RCC 7860 (cell line): ENCODE measurements around the gene ERBB3.

ENCODE experiments used
- DNase-seq: peaks from one replicate; pipeline ENCODE4 v3.0.0-alpha.2; 2015; ENCODE audit warnings: low spot score
- FAIRE-seq: peaks from 2 replicates; lab custom pipeline; 2012; peaks lifted over from hg19 to GRCh38; lab: Jason Lieb, UNC

Gene ERBB3

DNA sequence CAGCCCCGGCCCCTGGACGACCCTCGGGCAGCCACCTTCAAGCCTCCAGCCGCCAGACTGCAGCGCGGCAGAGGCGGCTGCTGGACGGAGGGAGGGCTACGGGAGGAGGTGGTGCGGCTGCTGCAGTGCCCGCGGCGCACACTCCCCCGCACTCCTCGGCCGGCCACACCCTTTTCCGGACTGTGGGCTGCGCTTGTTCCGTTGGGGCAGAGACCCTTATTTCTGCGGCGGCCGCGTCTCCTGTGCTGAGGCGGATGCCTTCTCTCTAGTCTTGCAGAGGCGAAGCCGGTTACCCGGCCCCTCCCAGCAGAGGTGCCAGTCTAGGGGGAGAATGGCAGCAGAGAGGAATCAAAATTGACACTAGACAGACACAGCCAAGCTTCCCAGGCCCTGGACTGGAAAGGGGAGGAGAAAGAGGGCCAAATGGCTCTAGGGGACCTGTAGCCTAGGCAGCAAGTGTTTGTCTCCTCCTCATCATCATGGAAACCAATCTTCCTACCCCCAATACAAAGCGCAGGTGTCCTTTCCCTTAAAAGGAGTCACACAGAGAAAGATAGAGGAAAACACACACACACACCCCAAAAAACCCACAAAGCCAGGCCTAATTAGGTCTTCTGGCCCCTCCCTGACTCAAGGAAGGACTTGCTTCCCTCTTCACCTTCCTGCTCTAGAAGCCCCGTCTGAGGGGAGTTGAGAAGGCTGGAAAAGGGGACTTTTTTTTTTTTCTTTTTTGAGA, 49.4 kb downstream of the ERBB3 start:
- DNase-seq: peak; percentile 43

DNA sequence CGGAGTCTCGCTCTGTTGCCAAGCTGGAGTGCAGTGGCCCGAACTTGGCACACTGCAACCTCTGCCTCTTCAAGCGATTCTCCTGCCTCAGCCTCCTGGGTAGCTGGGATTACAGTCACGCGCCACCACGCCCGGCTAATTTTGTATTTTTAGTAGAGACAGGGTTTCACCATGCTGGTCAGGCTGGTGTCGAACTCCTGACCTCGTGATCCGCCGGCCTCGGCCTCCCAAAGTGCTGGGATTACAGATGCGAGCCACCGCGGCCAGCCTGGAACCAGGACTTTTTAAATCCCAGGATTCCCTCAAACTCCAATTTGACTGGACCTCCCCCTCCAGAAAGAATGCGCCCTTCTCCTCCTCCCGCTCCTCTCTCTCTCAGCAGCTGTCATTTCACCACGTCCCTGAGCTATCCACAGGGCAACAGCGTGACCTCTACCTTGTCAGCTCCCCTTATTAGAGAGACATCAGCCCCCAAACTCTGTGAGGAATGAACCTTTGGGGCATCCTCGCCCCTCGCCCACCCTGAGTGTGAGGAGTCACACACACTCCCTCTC, 50.1 kb downstream of the ERBB3 start:
- FAIRE-seq (no peak), DNase-seq (no peak)

More for the DNA sequence above, 49.4 kb downstream of the ERBB3 start:
- no peak for FAIRE-seq

DNA sequence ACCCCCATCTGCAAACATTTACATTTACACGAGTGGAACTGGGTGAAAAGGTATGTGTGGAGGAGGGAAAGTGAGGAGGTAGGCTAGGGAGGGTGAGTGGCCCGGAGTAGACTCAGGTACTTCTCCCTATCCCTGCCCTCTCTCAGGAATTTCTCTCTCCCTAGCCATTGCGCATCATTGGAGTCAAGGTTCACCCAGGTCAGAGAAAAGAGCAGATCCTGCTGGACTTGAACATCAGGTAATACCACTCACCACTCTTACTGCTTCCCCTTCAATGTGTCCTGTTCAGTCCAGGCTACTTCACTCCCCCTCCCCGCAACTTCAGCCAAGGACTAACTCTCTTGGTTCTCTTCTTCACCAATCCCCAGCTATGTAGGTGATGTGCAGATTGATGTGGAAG, 50.9 kb downstream of the ERBB3 start:
- DNase-seq: no peak
- FAIRE-seq: no peak

DNA sequence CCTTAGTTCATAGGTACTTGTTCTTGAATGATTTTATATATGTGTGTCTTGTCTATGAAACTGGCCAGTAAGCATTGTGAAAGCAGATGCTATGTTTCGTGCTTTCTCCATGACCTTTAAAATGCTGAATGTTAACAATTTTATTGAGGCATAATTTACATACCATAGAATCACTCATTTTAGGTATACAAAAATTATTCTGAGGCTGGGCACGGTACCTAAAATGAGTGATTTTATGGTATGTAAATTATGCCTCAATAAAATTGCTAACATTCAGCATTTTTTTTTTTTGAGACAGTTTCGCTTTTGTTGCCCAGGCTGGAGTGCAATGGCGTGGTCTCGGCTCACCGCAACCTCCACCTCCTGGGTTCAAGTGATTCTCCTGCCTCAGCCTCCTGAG, 54.9 kb downstream of the ERBB3 start:
- FAIRE-seq (no peak), DNase-seq (no peak)

DNA sequence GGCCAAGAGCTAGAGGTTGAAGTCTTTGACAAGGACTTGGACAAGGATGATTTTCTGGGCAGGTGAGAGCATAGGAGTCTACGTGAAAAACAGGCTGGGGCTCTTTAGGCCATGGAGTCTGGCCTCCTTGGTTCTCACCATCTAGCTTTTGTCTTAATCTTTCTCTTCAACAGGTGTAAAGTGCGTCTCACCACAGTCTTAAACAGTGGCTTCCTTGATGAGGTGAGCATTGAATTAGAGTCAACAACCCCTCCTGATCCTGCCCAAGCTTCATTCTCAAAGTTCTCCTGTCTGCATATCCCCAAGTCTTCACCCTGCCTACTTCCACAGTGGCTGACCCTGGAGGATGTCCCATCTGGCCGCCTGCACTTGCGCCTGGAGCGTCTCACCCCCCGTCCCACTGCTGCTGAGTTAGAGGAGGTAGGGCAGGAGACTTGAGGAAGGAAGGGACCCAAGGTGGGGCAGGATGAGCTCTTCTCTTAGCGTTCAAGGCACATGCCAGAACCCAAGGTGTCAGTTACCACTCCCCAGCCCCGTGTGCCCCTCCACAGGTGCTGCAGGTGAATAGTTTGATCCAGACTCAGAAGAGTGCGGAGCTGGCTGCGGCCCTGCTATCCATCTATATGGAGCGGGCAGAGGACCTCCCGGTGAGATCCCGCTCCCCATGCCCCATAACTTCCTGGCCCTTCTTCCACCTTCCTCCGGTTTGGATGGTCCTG, 58.0 kb downstream of the ERBB3 start:
- DNase-seq (no peak), FAIRE-seq (no peak)

DNA sequence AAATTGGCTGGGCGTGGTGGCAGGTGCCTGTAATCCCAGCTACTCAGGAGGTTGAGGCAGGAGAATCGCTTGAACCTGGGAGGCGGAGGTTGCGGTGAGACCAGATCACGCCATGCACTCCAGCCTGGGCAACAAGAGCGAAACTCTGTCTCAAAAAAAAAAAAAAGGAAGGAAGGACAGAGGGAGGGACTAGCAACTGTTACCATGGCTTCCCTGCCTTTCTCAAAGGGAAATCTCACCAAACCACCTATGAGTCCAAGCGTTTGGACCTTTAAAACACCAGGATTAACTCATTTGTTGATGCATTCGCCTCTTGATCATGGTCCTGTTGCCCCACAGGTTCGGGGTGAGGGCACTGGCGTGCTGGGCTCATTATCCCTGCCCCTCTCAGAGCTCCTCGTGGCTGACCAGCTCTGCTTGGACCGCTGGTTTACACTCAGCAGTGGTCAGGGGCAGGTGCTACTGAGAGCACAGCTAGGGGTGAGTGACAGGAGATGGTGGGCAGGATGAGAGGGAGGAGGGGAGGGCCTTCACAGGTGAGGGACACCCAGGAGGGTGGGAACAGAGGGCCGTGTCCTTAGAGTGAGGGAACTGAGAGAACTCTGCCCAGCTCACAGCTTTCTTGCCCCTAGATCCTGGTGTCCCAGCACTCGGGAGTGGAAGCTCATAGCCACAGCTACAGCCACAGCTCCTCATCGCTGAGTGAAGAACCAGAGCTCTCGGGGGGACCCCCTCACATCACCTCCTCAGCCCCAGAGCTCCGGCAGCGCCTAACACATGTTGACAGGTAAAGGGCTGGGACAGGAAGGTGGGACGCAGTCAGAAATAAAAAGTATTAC, 62.2 kb downstream of the ERBB3 start:
- no peak for FAIRE-seq
- no peak for DNase-seq

DNA sequence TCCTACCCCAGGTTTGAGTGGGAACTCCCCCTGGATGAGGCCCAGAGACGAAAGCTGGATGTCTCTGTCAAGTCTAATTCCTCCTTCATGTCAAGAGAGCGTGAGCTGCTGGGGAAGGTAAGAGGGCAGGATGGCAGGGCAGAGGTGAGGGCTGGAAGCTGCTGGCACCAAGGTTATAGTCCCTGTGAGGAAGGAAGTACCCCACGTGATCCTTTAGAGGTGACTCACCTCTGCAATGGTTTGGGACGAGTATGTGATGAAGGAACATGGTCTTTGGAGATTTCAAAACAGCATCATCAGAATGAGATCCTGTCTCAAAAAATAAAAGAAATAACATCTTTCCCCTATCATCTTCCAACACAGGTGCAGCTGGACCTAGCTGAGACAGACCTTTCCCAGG, 63.3 kb downstream of the ERBB3 start:
- FAIRE-seq (no peak), DNase-seq (no peak)

DNA sequence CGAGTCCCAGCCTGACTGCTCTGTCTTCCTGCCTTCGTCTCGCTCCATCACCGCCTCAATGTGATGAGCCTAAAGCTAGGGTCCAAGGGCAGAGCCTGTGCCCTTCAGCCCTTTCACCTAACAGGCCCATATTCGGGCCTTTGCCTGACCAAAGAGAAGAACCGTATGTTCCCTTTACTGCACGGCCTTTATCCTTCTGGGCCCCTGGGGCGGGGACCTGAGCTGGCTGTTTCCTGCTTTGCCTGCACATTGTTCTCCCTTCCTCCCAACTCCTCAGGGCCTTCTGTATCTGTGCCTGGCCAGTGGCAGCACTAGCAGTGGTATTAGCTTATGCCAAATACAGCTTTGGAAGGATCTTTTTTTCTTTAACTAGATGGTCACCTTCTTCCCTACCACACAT, 63.9 kb downstream of the ERBB3 start:
- DNase-seq (no peak), FAIRE-seq (no peak)

DNA sequence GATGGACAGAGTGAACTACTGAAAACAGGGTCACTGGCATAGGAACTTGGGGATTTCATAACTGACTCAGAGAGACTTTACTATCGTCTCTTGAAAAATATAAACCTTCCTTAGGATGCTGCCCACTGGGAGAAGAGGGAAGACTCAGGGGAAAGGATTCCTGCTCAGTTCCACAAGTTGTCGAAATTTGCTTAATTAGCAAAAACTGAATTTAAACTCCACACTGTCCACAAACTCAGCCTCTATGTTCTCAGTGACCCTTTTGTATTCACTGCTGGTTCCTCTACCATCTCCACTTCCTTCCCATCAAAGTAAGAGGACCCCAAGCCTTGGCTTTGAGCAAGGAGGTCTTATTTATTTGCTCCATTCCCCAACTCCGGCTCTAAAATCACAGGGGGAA, 65.3 kb downstream of the ERBB3 start:
- FAIRE-seq (no peak), DNase-seq (no peak)

DNA sequence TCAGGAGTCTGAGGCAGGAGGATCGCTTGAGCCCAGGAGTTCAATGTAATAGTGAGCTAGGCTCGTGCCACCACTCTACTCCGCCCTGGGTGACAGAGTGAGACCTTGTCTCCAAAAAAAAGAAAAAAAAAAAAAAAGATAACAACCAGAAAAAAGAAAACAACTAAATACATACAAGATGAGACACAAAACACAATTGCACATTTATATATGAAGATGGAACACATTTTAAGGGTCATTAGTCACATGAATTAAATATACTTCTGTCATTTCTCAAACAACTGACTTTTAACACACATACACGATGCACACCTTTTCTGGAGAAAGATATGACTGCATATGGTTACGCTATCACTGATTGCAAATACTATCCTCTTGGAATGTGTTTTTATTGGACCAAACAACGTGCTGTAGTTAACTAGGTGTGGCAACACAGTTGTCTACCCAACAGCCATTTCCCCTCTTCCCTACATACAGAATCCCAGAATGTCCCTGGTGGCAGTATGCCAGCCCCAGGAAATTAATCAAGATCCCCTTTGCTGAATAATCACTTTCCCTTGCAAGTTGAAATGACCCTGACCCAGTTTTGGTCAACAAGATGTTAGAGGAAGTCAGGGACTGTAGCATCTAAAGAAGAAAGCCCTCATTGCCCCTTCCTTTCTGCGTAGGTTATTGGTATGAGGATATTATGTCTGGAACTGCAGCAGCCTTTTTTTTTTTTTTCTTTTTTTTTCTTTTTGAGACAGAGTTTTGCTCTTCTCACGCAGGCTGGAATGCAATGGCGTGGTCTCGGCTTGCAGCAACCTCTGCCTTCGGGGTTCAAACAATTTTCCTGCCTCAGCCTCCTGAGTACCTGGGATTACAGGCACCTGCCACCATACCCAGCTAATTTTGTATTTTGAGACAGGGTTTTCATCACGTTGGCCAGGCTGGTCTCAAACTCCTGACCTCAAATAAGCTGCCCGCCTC, 66.8 kb downstream of the ERBB3 start:
- DNase-seq (no peak), FAIRE-seq (no peak)

DNA sequence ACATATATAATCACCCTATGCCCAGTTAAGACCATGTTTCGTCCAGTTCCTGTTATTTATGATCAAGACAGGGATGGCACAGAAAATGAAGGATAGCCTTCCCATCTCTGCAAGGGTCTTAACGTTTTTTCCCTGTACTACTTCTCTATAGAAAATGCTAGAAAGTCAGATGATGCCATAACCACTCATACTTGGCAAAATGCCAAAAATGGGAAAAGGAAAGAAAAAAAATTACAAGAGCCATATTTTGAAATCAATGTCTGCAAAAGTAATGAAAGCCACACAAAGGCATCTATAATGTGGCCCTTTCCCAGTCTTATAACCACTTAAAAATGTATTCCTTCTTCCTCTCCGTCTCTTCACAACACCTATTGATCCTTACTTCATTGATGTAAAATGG, 70.6 kb downstream of the ERBB3 start:
- FAIRE-seq (no peak), DNase-seq (no peak)

DNA sequence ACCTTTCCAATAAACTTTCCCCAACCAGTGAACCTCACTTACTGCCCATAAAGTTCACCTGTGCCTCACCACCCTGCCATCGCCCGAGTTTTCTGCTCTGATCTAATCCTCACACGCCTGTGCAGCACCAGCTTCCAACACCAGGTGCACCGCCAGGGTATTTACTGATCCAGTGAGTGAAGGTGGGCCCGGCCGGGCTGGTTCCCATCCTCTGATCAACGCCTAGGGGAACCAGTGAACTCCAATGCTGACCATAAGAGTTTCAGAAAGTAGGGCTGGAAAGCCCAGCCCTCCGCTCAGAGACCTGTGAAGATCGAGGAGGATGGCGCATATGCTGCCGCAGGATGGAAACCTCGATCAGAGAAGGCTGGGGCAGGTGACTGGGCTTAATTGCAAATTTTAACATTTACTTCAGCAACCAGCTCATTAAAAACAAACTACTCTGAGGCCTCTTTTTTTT, 71.7 kb downstream of the ERBB3 start:
- DNase-seq (peak; percentile 44), FAIRE-seq (no peak)

DNA sequence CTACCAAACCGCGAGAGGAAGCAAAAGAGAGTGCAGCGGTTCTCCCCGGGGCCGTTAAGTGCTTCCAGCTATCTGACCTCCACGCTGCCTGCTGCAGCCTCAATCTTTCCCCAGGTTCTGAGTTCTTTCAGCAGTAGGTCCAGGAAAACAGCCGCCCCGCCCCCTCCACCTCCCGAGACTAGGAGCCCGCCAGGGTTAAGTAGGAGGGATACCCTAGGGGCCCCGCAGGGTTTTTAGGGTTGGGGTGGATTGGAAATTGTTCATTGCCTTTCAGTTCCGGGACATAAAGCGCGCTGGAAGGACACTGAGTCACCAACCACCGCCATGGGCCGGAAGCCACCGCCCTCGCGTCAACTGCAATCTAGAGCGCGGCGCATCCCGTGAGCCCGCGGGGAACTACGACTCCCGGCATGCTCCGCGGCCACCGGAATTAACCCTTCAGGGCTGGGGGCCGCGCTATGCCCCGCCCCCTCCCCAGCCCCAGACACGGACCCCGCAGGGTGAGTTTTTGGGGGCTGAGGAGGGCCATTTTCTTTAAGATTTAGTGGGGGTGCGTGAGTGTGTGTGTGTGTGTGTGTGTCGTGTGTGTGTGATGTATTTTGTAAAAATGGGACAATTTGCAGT, 72.3 kb downstream of the ERBB3 start, which contains the start of gene MYL6B:
Gene MYL6B (plus strand): TSS at position 456 of the 624 bp plus-strand sequence. CDS start 1,332 bp downstream, outside the sequence.
- FAIRE-seq (peak; percentile 33), DNase-seq (peak; percentile 80)
